ENCODE results near the gene KBTBD7.

The KBTBD7 gene

DNA sequence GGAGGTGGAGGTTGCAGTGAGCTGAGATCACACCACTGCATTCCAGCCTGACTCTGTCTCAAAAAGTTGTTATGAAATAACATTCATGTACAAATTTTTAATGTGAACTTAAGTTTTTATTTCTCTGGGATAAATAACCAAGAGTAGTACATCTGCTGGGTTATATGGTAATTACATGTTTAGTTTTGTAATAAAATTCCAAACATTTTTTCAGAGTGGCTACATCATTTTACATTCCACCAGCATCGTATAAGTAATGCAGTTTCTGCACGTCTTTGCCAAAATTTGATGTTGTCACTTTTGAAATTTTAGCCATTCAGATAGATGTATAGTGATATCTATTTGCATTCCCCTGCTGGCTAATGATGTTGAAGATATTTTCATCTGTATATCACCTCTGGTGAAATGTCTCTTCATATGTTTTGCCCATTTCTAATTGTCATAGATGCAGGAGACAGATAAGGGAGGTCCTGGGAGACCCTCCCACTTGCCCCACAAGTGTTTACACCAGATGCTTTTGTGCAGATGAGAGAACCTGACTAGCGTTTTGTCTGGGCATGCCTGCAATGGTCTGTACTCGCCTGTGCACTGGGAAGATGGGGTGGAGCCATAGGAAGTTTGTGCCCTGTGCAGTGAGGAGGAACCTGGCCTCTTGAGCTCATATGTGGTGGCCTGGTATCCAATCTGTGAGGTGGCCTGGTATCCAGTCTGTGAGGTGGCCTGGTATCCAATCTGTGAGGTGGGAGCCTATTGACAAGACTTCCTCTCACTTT lies 49.0 kb downstream of the KBTBD7 start:
- TF ChIP-seq, protein P1, sequence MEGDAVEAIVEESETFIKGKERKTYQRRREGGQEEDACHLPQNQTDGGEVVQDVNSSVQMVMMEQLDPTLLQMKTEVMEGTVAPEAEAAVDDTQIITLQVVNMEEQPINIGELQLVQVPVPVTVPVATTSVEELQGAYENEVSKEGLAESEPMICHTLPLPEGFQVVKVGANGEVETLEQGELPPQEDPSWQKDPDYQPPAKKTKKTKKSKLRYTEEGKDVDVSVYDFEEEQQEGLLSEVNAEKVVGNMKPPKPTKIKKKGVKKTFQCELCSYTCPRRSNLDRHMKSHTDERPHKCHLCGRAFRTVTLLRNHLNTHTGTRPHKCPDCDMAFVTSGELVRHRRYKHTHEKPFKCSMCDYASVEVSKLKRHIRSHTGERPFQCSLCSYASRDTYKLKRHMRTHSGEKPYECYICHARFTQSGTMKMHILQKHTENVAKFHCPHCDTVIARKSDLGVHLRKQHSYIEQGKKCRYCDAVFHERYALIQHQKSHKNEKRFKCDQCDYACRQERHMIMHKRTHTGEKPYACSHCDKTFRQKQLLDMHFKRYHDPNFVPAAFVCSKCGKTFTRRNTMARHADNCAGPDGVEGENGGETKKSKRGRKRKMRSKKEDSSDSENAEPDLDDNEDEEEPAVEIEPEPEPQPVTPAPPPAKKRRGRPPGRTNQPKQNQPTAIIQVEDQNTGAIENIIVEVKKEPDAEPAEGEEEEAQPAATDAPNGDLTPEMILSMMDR (IDR thresholded peaks at IDR 0.05), result no peak

DNA sequence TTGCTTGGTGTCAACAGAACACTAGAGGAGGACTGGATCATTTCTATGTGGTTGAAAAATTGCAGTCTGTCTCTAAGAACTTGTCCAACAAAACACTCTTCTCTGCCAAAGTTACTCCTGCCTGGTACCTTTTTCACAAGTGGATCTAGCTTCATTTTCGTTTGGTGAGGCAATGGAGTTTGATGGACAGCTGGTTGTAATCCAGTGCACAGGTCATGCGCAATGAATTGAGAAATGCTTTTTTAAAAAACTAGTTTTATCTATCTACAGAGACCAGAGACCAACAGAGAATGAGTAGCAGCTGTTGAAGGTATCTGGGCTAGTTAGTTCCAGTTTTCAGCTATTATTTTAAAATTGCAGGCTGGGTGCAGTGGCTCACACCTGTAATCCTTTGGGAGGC lies 49.8 kb downstream of the KBTBD7 start:
- TF ChIP-seq, protein P1 (IDR thresholded peaks at IDR 0.05), result no peak
